SHP77 (cell line): Measurements from ENCODE around the gene AASS.

Source experiments
- DNase-seq, 2 experiments: peaks; one replicate each; lab custom pipeline; 2025; lab: John Stamatoyannopoulos, UW

The AASS gene

DNA sequence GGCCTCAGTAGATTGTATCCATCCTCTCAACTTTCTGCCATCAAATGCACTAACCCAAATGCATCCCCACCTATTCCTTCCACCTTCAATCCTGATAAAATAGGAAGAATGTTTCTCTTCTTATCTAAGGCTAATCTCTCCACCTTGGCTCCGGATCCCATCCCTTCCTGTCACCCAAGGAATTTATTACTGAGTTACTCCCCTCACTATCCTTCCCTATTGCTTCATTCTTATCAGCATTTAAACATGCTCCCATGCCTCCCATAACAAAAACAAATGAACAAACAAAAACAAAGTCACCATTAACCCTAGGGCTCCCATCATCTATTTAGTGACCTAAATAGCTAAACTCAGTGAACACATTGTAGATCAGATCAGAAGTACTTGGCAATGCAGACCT lies 25.3 kb downstream of the AASS start:
- DNase-seq, result no peak

DNA sequence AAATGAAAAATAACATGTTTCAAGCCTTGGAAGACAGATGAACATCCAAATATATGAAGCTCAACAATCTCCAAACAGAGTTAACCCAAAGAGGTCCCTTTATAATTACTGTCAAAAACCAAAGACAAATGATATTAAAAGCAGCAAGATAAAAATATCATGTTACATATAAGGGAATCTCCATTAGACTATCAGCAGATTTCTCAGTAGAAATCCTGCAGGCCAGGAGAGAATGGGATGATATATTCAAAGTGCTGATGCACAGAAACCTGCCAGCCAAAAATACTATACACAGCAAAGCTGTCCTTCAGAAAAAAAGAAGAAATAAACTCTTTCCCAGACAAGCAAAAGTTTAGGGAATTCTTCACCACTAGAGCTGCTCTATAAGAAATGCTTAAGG lies 41.0 kb downstream of the AASS start:
- no peak for DNase-seq

DNA sequence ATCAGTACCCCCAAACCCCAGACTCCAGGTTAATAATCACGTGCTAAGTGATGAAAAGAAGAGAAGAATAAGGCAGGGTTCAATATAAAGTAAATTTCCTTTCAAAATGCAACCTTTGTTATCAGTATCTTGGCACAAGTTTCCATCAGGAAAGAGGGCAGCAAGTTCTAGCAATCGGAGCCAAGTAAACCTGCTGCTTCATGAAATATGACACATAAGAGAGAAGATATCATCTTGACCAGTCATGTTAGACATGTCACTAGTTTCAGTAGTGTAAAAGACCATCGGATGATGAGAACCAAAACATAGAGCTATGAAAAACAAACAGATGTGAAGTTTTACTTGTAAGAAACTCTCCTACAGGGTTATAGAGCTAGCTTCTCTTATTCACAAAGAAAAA lies 44.0 kb downstream of the AASS start:
- DNase-seq, result no peak

DNA sequence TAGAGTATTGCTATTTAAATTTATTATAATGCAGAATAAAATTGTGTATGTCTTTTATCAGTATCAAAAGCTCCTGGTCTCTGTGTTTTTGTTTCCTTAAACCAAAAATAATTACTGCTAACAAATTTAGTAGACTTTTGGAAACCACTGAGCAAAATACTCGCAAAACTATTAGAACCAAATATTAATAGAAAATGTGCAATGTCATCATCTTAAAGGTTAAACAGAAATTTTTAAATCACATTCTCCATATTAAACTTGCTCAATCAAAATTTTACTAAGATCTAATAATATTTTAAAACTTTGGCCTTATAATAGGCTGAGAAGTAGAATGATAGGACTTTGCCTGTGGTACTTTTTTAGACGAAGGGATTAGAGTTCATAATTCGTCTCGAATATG lies 48.4 kb downstream of the AASS start:
- no peak for DNase-seq

DNA sequence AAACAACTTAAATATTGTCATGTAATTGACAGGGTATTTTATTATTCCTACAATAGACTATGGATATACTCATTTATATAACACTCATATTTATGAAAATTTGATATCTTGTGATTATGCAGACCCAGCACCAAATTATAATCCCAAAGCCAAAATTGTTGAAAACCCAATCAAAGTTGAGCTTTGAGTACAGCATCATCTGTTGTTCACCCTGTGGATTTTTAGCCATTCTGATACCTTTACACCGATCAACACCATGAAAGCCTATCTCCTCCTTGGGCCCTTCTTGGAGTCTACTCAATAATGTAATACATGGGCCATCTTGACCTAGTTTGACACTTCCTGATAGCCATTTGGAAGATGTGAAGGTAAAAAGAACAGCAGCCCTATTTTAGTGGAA lies 49.5 kb downstream of the AASS start:
- DNase-seq, result no peak

DNA sequence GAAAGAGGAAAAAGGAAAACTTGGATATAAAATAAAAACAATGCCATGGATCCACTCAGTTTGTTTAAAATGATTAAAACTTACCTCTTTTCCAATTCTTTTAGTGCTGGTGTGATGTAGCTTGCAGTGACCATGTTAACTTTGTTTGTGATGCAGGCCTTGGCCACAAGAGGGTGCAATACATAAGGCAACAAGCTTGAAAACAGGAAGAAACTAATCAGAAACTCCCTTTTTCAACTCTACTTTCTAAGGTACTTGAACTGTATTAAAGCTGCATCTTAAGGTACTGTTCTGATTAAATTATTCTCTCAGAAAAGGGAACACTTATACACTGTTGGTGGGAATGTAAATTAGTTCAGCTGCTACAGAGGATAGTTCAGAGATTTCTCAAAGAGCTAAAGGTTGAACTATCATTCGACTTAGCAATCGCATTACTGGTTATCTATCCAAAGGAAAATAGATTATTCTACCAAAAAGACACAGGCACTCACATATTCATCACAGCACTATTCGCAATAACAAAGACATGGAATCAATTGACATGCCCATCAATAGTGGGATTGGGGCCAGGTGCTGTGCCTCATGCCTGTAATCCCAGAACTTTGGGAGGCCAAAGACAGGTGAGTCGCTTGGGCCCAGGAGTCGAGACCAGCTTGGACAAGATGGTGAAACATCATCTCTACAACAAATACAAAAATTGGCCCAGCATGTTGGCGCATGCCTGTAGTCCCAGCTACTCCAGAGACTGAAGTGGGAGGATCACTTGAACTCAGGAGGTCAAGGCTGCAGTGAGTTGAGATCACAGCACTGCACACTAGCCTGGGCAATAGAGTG lies 50.9 kb downstream of the AASS start:
- peak; percentile 4 to 54 for DNase-seq

DNA sequence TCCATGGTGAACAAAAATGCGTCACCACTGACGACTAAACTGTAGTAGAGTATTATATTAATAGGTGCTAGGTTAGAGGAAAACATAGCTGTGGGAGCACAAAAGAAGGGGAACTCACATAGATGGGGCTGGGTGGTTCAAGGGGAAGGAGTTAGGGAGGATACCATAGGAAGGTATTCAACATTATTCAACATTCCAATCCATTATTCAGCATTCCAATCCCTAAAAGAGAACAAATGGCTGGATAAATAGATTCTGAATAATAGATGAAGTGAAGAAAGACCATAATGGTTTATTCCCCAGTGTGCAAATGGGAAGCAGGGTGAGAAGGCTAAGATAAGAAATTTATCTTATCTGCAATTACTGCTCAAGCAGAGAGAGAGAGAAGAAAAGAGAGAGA lies 61.4 kb downstream of the AASS start:
- DNase-seq, result no peak

DNA sequence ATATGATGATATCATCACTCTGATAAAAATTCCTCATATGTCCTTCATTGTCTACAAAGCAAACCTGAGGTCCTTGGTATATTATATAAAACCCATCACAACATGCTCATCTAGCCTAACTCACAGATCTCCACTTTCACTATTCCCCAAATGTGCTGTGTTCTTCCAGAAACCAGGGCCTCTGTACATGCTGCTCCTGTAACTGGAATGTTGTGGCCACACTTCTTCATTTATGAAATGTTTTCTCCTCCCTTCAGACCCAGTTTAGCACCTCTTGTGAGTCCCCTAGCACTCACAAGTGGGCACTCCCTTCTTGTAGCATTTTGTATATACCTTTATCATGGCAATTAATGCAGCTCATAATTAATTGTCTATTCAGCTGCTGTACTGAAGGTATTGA lies 61.9 kb downstream of the AASS start:
- no peak for DNase-seq

DNA sequence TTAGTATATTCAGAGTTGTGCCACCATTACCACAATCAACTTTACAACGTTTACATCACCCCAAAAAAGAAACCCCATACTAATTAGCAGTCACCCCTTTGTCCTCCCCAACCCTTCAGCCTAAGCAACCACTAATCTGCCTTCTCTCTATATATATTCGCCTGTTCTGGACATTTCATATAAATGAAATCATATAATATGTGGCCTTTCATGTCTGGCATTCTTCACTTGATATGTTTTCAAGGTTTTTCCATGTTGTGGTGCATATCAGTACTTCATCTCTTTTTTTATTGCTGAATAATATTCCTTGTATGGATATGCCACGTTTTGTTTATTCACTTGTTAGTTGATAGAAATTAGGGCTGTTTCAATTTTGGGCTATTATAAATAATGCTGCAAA lies 70.4 kb downstream of the AASS start:
- no peak for DNase-seq

DNA sequence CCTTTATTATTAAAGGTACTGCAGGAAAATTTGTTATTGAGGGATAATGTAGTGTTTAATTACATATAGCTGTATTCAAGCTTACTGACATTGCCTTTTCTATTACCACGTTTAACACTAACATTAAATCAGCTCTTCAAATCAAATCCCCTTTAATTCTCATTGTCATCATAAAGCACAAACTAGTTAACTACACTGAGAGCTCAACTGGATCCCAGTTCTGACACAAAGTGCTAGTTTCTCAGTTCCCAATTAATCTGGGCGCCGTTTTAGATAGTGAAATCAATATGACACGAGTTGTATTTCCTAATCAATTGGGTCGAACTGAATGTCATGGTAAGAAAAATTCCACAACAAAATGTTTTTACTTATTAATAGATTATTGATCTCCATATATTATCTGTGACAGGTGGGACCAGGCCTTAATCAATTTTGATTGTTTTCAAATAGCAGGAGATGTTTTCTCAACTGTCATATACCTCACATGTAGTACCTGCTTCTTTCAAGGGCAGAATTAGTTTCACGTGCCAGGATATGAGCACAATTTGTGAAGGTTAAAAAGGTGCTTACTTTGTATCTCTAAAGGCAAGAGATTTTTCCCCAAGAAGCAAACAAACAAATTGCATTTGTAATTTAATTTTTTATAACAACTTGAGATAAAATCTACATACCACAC lies 71.0 kb downstream of the AASS start:
- no peak for DNase-seq

DNA sequence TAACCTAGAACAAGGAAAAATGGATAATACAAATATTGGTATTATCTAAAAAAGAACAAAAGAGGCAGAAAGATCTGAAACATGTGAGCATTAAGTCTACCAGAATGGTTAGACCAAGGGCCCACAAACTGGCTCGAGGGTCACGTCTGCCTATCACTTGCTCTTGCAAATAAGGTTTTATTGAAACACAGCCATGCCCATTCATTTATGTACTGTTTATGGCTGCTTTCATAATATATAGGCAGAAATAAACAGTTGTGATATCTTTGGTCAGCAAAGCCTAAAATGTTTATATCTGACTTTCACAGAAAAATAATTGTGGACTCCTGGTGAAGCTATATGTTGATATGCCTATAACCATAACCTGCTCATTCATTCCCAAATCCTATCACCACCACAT lies 71.8 kb downstream of the AASS start:
- DNase-seq, result no peak

DNA sequence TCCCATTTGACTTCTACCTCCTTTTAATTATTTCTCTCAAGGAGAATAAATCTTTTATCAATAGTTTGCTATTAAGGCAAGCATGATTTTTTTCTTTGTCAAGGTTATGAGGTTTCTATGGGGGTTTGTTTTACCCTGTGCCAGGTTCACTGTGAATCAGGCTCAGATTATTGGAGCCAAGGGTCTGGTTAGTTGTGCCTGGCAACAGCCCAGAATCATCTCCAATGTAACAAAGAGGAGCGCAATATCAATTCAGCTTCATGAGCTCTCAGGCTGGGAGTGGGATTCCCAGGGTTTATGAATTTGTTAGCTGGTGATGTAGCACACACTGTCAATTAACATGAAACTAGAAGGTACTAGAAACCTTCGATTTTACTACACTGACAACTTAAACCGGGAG lies 73.2 kb downstream of the AASS start:
- no peak for DNase-seq

DNA sequence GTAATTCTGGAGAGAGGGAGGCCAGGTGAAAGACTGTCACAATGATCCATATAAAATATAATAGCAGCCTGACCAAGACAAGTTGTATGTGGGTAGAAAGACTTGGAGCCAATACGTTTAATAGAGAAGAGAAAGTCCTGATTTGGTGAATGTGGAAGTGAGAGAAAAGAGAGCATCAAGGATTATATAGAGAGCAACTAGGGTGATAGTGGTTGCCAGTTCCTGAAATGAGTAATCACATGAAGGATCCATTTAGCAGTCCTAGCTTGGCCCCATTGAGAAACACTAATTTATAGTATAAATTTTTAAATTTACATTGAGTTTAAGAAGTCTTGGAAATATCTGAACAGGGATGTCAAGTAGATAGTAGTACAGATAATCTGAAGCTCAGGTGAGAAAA lies 74.0 kb downstream of the AASS start:
- no peak for DNase-seq

DNA sequence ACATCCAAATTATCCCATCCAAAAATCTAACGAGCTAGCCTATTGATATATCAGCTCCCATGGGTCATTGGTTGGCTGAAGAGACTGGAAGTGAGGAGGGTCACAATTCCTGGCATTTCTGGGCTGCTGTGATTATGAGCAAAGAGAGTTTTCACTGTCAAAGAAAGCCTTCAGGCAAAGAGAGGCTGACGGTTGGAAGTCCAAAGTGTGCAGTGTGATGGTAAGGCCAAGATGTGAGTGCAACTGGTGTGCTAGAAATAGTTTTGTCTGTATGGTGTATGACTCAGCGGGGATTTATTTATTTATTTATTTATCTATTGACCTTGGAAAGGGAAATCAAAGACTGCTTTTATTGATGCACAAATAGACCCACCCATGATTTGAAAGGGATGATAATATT lies 75.0 kb downstream of the AASS start:
- DNase-seq, result no peak

DNA sequence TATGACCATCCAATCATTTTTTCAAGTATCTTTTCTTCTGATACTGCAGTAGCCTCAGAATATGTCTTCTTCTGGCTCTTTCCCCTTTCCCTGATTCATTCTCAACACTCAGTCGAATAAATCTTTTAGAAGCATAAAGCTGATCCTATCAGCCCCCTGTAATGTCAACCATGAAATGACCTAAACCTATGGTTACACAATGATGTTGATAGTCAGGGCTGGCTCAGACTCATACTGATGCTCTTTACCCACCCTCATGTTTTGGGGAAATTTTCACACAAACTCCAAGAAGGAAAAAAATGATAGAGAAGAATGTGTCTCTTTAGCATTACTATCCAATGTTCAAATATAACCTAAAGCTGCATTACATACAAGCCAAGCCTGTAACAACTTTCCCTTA lies 76.0 kb downstream of the AASS start:
- no peak for DNase-seq

DNA sequence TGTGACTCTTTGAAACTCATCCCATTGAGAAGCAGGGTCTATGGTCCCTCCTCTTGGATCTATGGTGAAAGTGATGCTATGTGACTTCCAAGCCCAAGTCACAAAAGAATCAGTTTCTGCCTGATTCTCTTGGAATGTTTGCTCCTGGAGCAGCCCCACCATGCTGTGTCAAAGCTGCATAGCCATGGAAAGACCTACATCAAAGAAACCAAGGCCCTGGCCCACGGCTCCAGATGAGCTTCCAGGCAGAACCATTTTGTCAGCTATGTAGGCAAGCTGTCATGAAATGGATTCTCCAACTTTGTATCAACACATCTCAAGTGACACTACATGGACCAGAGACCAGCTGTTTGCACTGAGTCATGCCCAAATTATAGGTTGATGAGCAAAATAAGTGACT lies 77.0 kb downstream of the AASS start:
- no peak for DNase-seq

DNA sequence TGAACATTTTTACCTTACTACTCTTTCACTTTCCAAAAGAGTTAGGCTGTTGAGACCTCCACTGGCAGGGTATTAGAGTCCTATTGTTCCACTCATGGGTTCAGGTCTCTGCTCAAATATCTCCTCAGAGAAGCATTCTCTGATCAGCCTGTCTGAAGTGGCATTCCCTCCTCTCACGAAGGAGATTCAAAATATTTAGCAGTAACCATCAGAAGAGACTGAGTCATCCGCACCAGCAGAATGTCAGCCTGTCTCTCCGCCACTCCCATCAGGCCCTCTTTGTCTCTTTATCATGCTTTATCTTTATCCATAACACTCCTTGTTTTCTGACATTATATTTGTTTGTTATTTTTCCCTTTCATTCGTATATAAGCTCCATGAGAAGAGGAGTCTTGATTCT lies 79.1 kb downstream of the AASS start:
- DNase-seq, result no peak

DNA sequence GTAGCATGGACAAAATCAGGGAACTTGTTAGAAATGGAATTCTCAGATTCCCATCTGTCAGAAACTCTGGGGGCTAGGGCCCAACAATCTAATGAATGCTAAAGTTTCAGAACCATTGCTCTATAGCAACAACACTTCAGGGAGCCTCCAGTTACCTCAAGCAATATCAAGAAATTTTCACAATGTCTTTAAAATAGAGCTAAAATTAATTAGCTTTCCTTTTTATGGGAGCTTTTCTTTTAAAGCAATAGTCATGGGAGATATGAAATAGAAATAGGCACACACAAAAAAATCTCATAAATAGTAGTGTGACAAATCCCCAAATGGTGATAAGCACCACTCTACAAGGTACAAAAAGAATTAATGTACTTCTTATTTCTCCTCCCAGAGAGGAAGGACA lies 80.9 kb downstream of the AASS start:
- DNase-seq, result no peak

DNA sequence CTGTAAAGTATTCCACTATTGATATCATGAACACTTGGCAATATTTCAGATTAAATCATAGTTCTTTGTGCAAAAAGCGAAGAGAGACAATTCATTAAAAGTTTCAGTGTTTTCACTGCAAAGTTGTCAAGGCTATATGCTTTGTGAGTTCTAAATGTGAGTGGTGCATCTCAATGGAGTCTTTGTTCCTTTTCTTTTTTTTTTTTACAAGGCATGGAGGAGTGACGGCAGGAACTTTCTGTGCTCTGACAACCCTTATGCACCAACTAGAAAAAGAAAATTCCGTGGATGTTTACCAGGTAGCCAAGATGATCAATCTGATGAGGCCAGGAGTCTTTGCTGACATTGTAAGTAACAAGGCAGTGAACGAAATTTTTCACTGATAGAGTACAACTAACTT lies 84.5 kb downstream of the AASS start:
- DNase-seq, result no peak

DNA sequence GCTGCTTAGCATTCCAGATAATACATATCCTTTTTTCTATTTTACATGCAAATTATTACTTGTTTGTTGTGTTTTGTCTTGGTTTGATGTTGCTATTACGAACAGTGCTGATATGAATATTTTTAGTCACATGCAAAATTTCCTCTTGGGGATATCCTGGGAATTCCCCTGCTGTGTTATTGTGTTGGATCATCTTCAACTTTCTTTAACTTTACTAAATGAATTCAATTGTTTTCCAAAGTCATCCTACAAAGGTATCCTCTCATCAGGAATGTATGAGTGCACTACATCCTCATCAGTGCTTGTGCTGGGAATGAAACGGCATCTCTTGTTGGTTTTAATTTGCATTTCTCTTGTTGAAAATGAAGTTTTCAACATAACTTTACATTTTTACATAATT lies 87.1 kb downstream of the AASS start:
- DNase-seq, result no peak

DNA sequence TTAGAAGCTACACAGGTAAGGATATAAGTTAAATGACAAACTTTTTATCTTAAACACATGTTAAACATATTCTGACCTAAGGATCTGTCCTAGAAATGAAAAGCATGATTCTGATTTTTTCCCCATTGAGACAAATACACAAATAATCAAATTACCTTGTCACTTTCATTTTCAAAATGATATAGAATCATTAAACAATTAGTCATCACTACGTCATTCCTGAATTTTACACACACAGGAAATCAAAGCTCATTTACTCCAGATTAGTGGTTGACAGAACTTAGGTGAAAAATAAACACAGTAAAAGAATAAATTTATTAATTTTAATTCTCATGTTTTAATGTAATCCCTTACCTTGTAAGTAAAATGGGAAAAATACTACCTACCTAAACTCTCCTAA lies 89.0 kb downstream of the AASS start:
- no peak for DNase-seq

DNA sequence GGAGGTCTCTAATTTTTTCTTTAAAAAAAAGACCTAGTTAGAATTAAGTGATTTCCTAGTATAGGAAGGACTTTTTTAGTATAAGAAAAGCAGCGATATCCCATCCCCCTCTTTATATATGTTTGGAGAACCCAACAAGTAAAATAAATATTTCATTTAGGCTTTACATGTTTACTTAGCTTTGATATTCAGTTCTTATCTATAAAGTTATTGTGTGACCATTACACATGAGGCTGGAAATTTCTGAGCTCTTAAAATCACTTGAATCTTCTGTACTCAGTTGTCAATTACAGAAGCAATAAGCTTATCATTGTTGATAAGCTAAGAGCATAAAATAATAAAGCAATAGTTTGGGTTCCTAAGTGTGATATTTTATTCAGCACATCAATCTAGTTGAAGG lies 89.7 kb downstream of the AASS start:
- no peak for DNase-seq

DNA sequence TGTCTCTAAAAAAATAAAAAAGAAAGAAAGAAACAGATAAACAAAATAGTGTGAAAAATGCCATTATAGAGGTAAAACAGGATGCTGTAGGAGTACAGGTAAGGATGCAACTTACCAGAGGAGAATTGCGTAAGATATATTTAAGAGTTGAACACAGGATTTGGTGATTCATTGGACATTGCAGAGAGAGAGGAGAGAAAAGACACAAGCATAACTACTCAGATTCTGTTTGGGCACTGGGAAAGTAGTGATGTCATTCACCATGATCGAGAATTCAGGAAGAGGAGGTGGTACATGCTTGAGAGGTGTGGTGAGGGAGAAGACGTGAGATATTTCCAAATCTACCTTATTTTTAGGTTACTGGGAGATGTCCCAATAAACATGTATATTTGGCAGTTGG lies 97.6 kb downstream of the AASS start:
- no peak for DNase-seq

DNA sequence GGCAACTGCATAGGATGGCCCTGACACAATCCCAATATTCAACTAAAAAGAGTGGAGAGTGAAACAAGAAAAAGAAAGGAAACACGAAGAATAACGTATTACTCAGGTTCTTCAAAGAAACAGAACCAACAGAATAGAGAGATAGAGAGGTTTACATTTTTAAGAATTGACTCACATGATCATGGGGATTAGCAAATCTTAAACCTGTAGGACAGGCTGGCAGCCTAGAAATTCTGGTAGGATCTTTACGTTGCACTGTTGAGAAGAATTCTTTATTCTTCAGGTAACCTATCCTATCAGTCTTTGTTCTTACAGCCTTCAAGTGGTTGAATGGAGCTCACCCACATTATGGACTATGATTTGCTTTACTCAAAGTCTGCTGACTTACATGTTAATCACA lies 103.9 kb downstream of the AASS start:
- no peak for DNase-seq
